ENCODE measurements around the gene TMEM115.

The TMEM115 gene, protein sequence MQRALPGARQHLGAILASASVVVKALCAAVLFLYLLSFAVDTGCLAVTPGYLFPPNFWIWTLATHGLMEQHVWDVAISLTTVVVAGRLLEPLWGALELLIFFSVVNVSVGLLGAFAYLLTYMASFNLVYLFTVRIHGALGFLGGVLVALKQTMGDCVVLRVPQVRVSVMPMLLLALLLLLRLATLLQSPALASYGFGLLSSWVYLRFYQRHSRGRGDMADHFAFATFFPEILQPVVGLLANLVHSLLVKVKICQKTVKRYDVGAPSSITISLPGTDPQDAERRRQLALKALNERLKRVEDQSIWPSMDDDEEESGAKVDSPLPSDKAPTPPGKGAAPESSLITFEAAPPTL

DNA sequence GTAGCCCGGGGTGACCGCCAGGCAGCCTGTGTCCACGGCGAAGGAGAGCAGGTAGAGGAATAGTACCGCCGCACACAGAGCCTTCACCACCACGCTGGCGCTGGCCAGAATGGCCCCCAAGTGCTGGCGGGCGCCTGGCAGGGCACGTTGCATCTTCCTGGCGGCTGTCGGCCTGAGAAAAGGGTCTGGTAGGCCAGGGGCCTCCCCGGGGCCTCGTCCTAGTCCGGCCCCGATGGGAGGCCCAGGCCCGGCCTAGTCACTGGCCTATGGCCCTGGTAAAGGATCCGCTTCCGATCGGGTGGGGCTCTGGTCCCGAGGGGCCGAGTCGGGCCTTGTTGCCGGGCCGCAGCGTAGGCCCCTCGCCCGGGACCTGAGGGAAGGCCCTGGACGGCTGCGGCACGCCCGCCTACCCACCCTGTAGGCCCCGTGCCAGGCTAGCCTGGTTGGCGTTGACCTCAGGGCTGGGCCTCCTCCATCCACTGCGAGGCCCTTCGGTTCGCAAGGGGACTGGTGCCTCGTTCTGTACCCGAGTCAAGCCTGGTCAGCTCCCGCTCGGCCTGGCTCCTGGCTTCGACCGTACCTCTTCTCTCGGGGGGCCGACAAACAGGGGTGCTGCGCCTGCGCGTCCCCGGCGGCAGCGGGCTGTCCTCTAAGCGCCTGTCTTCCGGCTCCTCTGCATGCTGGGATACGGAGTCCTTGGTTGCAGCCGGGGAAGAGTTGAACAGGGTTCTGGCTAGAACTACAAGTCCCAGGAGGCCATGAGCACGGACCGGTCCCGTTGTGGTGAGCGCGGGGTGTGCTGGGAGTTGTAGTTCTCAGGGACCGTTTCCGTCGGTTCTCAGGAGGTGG lies at the start of gene TMEM115:
TSS of gene TMEM115 (minus strand) at position 611 of the 849 bp plus-strand sequence. CDS start at position 153, 458 bp downstream.
- peak; percentile 88 to 93 for DNase-seq (ENCODE audit: low read depth in 2 of 2)

DNA sequence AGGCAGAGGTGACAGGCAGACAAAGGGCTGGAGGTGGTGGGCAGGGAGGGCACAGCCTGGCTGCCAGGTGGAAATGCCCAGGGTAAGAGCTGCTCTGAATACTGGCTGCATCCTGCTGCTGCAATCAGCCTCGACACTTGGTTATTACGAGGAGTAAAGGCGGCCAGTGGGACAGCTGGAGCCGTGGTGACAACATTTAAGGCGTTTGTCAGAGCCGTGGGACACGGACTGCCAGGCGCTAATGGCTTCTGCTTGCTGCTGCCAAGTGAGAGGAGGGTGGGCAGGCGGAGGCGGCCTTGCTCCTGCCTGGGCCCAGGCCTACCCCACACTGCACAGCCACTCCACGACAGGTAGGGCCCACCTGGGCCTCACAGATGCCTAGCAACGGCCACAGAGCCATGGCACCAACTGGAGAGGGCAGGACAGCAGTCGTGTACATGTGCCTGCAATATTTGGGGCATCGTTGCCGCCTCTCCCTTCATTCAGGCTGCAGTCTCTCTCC lies 49.2 kb upstream of the TMEM115 start:
- no peak for DNase-seq (ENCODE audit: low read depth in 2 of 2)

DNA sequence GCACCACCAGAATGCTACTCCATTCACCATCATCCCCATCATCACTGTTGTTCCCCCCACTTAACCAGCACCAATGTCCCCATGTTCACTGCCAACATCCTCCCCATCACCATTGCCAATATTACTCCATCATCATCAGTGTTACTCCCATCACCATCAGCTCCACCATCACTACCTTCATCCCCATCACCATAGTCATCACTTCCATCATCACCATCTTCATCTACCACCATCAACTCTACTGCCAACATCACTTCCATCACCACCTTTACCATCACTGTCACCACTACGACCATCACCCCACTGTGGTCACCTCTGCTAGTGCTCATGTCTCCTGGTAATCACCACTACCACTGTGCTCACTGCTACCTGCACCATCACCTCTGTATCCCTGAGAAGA lies 47.2 kb upstream of the TMEM115 start:
- DNase-seq (ENCODE audit: low read depth in 2 of 2), result no peak

DNA sequence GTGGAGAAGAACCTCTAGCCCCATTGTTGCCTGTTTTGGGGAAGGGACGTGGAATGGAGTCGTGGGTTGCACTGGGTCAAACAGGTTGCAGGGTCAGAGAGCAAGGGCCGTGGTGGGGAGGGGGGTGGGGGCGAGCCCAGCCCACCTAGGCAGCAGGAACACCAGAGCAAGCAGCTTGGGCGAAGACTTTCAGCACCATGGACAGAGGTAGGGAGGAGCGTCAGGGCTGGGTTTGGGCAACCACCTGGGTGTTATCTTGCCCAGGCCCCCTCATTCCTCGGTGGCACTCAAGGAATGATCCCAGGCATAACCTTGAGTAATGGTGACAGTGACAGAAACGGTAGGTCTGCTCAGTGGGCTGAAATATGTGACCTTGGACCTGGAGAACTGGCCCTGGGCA lies 45.9 kb upstream of the TMEM115 start:
- peak in 1 of 2 experiments; percentile 6 for DNase-seq (ENCODE audit: low read depth in 2 of 2)

DNA sequence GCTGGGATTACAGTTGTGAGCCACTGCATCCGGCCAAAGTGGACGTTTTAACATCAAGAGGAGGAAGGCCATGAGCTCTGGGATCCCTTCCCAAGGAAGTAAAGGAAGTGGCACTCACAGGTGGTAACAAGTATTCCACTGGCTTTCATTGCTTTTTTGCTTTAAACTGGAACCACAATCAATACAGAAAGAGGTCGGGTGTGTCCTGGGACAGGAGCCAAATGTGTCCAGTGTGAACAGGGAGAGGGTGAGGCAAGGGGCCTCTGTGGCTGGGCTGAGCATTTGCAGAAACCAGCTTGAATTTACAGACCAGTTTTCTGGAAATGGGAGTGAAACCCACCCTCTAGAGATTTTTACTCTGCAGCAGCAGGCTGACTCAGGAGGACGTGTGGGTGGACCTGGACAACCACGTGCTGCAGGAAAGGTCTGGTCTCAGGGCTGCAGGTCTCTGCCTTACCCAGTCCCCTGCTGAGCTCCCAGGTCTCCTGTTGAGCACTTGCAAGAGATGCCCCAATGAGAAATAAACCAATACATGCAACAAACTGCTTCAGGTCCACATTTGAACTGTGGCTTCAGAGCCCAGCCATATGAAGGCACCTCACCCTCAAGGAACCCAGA lies 42.8 kb upstream of the TMEM115 start:
- no peak for DNase-seq (ENCODE audit: low read depth in 2 of 2)

DNA sequence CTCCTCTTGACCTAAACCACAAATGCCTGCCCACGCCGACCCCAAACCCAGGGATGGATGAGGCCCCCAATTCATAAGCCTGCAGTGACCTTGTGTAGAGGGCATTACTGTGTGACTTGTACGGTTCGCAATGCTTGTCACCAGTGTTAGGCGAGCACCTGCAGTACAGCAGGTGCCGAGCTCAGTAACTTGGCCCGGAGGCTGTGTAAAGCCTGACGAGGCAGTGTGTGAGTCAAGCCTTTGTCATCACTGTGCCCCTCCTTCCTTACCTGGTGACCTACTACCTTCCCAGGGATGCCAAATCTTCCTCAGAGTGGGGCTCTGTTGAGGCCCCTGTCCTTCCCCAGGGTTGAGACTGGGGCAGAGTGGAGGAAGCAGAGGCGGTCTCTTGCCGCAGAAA lies 37.2 kb upstream of the TMEM115 start:
- no peak for DNase-seq (ENCODE audit: low read depth in 2 of 2)

DNA sequence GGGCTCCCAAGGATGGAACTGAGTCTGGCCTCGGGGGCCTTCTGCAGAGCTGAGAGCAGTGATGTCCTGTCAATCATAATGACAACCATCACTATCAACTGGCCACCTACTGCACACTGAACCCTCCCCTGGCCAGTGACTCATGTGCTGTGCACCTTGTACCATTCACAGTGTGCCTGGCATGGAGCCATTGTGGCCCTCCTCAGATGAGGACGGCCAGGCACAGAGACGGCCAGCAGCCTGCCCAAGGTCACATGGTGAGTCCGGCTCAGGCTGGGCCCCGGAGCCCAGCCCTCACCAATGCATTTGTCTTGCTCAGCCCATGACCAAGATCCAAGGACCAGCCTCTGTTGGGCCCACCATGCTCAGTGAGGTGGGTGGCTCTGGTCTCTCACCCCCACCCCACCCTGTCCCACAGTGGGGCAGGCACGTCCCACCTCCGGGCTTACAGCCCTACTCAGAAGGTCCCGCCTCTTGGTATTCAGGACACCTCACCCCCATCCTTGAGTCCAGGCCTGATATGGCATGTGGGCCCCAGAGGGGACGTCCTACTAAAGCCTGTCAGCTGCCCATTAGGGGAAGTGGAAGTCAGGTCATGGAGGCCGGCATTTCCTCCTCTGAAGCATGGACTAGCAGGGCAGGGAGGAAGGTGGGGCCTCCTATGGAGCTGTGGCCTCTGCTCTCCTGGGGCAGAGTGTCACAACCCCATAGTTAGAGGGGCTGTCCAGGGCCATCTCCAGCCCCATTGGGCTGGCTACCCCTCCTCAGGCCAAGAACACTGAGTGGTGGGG lies 35.9 kb upstream of the TMEM115 start:
- DNase-seq (ENCODE audit: low read depth in 2 of 2), result no peak

DNA sequence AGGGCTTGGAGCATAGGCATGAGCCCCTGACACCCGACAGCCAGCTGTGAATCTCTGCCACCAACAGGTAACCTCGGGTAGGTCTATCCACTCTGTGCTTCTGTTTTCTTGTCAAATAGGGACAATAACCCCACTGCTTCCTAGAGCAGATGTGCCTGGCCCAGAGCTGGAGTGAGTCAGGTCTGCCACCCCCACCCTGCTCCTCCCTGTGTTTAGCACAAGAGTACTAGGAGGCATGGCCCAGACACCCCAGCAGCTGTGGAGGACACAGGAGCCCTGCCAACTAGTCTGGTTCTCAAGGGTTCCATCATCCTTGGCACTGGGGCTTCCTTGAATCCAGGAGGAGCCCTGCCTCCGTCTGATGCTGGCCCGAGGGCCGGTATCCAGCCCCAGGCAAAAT lies 33.7 kb upstream of the TMEM115 start:
- DNase-seq (ENCODE audit: low read depth in 2 of 2), result no peak

DNA sequence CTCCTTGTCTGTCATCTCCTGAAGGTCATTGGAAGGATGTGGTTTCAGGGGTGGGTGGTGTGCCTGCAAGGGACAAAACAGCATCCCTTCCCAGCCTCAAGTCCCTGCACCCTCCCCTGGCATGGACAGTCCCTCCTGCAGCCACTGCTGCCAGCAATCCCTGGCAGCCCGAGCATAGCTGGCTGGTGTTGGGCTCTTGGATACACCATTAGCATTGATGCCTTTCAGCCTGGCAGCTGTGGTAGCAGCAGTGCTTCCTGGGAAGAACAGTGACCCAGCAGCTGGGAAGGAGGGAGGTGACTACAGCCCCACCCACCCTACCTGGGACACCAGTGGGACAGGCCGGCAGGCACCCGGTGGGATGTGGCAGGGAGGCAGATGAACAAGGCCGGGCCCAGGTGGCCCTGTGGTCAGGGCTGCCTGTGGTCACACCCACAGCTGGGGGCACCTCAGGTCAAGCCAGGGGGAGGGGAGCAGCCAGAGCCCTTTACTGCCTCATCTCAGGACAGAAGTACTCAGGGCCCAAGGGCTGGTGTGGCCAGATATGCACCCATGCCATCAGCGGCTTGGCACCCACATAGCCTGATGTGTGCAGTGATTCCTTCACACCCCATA lies 32.9 kb upstream of the TMEM115 start:
- no peak for DNase-seq (ENCODE audit: low read depth in 2 of 2)

DNA sequence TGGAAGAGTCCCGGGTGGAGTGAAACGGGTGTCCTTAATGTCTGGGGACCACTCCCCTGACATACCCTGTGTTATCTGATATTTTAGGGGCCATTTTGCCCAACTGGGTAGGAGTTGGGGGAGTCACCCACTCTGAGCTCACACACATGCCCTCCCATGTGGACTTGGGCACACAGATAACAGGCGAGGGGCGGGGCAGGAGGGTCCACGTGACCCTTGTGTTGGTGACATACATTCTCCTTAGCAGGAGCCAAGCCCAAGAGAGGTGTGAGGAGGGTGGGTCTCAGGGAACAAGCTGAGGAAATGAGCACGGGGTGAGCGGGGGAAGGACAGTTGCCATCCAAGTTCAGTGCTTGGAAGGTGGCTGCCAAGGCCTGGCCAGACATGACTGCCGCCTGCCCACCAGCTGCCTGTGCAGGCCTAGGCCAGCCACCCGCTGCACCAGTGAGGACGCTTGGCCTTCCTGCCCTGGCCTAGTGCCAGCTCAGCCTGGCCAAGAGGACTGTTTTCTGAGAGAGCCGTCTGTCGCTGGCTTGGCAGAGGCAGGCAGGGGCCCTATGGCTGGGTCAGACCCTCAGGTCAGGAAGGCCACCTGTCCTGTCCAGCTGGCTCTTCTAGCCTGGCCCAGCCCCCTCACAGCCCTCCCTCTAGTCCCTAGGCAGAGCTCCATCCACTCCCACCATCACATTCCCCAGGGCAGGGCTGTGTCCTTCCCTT lies 31.3 kb upstream of the TMEM115 start:
- DNase-seq (ENCODE audit: low read depth in 2 of 2), result no peak

DNA sequence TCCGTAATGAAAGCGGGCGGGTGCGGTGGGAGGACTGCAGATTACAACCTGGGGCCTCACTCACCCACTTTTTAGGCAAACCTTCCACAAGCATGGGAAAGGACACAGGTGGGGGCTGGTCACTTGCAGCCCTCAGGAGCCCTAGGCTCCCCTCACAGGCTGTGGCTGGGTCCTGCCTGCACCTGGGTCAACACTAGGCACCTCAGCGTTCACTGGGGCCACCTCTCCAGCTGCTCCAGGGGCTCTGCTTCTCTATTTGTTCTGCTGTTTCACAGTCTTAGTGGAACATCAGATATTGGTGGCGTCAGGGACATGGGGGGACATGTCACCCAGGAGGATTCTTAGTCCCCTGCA lies 30.1 kb upstream of the TMEM115 start:
- no peak for DNase-seq (ENCODE audit: low read depth in 2 of 2)

DNA sequence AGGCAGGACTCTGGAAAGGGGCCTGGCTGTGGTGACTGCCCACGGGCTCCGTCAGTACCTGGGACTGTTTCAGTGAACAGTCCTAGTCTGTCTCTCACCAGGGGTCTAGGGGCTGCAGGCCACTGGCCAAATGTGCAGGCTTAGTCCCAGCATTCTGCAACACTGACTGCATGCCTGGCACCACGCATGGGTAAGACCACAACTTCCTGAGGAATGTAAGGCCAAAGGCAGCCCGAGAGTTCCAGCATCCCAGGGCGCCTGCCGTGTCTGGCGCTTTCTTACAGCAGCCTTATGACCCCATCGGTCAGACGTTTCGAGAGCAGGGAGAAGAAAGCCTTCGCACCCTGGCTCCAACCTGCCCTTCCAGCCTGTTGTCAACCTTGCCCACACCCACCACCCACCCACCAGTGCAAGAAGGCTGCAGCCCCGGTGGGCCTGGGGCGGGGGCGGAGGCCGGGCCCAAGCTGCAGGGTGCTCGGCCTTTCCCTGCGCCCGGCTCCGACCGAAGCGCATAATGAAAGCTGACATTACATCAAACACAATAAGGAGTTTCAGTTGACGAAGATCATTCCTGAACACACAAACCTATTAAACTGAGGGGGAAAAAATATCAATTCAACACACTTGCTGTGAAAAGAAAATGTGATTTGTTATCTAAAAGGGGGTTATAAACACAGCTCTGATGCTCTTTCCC lies 29.5 kb upstream of the TMEM115 start:
- no peak for DNase-seq (ENCODE audit: low read depth in 2 of 2)

DNA sequence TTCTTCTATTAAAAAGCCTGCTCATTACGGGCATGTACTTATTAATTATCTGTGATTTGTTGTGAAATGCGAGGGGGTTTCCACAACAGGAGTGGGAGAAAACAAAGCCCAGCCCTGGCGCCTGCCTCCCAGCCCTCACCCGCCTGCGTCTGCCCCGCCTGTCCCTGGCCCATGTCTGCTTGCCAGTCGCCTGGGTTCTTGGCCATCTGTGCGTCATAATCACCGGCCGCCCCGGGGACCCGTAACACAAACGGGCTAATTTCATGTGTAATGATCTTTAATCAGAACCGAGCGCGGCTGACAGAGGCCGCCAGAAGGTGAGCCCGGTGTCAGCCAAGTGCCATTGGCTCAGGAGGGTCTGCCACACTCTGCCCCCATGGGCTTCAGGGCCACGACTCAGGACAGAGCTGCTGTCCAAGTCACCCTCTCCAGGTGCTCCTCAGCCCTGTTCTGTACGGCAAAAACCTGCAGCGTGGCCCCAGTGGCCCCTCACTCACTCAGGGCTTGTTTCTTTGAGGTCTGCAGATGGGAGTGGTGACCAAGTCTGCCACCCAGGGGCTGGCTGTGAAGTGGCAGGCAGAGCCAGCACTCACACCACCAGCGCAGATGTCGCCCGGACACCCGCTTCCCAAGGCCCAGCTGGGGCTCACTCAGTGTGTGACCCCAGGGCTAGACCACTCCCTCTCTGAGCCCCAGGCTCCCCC lies 28.8 kb upstream of the TMEM115 start:
- DNase-seq (ENCODE audit: low read depth in 2 of 2), result no peak

DNA sequence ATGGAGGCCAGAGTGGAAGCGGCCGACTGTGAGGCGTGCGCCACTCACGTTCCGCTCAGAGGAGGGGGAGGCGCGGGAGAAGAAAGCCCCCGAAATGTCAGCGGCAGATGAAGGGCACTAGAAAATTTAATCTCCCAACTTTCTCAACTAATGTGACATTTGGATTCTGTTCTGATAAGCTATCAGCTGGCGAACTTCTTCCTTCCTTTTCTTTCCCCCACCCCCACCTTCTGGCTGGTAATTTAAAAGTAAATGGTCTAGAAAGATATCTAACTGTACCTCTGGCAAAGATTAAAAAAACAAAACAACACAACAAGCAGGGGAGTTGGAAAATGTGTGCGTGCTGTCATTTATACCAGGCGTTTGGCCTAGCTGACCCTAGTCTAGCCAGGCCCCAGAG lies 26.4 kb upstream of the TMEM115 start:
- no peak for DNase-seq (ENCODE audit: low read depth in 2 of 2)

DNA sequence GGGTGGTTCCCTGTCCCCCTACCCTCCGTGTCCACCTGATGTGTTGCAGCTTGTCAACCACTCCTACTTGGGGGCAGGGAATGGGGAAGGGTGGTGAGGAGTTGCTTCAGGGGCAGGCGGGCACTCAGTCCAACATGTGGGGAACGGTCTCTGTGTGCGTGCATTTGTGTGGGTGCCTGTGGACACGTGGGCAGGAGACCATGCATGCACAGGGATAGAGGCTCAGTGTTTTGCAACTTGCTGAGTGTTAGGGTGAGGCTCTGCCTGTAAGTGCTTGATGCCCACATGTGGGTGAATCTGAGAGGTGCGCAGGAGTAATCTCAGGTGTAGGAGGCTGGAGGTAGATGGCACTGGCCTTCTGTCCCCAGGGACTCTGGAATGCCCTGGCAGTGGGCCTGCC lies 24.4 kb upstream of the TMEM115 start:
- DNase-seq (ENCODE audit: low read depth in 2 of 2), result no peak

DNA sequence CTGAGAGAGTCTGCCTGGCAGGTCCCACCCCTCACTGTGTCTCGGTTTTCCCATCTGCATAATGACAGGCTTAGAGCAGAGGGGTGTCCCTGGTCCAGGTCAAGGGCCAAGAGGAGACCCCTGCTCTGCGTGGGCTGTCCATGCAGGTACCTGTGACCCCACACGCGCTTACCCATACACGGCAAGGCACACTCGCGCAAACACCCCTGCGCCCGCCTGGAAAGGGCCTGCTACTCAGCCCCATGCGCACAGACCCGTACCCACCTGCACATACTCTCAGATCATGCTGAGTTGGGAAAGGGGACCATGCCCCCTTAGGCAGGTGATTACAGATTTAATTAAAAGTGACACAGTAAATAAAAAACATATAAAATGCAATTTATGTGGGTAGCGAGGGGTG lies 23.4 kb upstream of the TMEM115 start:
- no peak for DNase-seq (ENCODE audit: low read depth in 2 of 2)

DNA sequence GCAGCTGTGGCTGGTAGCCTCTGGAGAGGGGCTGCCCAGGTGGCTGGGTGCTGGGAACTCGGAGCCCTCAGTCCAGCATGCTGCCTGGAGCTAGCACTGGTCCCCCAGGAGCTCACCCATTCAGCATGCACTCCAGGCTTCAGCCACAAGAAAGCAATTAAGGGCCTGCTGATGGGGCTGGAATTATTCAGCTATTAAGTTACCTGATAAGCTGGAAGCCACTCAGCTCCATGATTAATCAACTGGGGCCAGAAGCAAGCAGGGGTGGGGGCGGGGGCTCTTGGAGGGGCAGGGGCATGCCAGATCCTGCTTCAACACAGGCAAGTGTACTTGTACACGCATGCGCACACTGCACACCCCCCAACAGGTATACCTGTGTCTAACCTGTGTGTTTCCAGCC lies 22.1 kb upstream of the TMEM115 start:
- DNase-seq (ENCODE audit: low read depth in 2 of 2), result no peak

DNA sequence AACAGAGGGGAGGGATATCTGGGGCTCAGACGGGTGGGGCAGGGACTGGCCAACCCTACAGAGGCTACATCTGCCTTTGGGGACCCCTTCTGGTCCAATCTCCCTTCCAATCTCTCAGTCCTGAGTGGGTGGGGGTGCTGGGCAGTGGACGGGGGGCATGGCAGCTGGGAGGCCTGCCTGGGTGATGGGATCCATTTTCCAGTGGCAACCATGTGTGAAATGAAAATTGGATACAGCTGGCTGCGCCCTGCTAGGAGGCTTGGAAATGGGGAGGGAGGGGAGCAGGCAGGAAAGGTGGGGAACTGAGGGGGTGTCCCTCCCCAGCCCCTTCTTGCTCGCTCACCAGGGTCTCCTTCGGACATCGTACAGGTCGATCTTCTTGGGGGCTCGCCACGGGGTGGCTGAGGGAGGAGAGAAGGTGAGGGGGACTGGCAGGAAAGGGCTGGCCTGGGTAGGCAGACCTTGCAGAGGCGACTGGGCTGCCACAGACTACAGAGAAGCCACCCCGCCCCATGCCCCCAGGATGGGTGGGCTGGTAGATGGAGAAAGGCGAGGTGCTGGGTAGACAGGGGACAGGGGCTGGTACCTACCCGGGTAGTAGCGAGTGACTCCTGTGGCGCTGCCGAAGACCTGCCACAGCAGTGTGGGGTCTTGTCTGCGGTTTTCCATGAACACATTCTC lies 21.2 kb upstream of the TMEM115 start:
- no peak for DNase-seq (ENCODE audit: low read depth in 2 of 2)

DNA sequence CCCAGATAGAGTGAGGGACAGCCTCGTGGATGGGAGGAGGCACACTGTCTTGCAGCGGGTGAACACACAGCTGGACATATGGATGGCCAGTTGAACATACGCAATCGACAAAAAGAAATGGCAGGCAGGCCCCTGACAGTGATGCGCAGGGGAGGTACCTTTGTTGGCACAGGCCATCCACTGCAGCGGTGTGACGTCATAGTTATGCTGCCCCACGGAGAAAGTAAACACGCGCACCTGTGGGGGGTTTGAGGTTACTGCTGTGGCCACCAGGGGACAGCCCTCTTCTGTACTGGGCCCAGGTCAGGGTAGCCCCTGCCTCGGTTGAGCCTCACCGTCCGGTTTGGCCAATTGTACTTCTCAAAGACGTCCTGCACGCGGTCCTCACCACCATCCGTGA lies 19.4 kb upstream of the TMEM115 start:
- DNase-seq (ENCODE audit: low read depth in 2 of 2), result no peak

Measured in stimulated activated CD4-positive, alpha-beta T cell treated with anti-CD3 and anti-CD28 coated beads, Interleukin-12 subunit alpha, Interleukin-12 subunit beta, amount 100 ng/mL, for 24 hours (primary cell).